Suprapubic skin (tissue), 4 donors: ENCODE results near the gene AHI1. TPM values are rescaled to one million over a fixed set of nuclear protein-coding genes. Genes with fewer than 3 reads are reported as not detected.
"Not testable (repeated sequence)": the region's sequence is repeated elsewhere in the genome, so short reads cannot be mapped to it uniquely, and the experiment has no call there.

Source experiments
- DNase-seq, 2 donors: peaks; one replicate each; pipeline ENCODE4 v3.0.0-alpha.2; 2019; ENCODE audit warnings: low spot score in 2 of 2
- H3K27ac ChIP-seq: fragments of 200-600 bp; sonication (generic); one replicate; pipeline ENCODE4 v1.5.1; 2019
- H3K27me3 ChIP-seq: fragments of 200-600 bp; sonication (generic); one replicate; pipeline ENCODE4 v1.5.1; 2019
- H3K36me3 ChIP-seq: fragments of 200-600 bp; sonication (generic); one replicate; pipeline ENCODE4 v1.5.1; 2019
- H3K4me1 ChIP-seq: fragments of 200-600 bp; sonication (generic); one replicate; pipeline ENCODE4 v1.5.1; 2019
- H3K4me3 ChIP-seq: fragments of 200-600 bp; sonication (generic); one replicate; pipeline ENCODE4 v1.5.1; 2019; ENCODE audit warnings: mild to moderate bottlenecking
- H3K9me3 ChIP-seq: fragments of 200-600 bp; sonication (generic); one replicate; pipeline ENCODE4 v1.5.1; 2019
- EP300 ChIP-seq: sonication (generic); formaldehyde crosslinking; IDR thresholded peaks from one replicate; pipeline ENCODE4 v1.6.1; 2017; ENCODE audit warnings: antibody characterized with exemption
- POLR2A ChIP-seq, 2 donors: fragments of 450-650 bp; IDR thresholded peaks; one replicate each; pipeline ENCODE4 v1.6.1; 2017; ENCODE audit warnings: antibody characterized with exemption in 2 of 2, mild to moderate bottlenecking in 2 of 2, moderate library complexity in 2 of 2
- POLR2AphosphoS5 ChIP-seq, 3 donors: sonication (generic); formaldehyde crosslinking; IDR thresholded peaks; one replicate each; pipeline ENCODE4 v1.6.1; 2017; ENCODE audit warnings: antibody characterized with exemption in 3 of 3
- WGBS: methylation state at CpG from one replicate; pipeline ENCODE4 v1.1.5; 2018; 5-methylcytosine and 5-hydroxymethylcytosine counted together
- total RNA-seq, 4 donors: library from RNA; depleted of rRNA; stranded (reverse); fragments of >200 nt; gene quantifications; one replicate each; pipeline ENCODE4 v1.1.0, GENCODE V29; 2016
- TF ChIP-seq, protein P1 (sequence below), 2 donors: fragments of 200-600 bp in 1 of 2; fragments of 450-650 bp in 1 of 2; sonication (generic) in 1 of 2; IDR thresholded peaks; one replicate each; pipeline ENCODE4 v1.5.1; 2016 to 2019; ENCODE audit warnings: antibody characterized with exemption in 2 of 2, mild to moderate bottlenecking in 1 of 2, moderate library complexity in 1 of 2

The AHI1 gene
- total RNA-seq, 4 donors from 2014 or later, result 12.1 to 53.6 (median 19.2) TPM

GRCh38 chr6:135251498-135252441 is 245.8 kb downstream of the AHI1 start:
- DNase-seq, result no peak
- TF ChIP-seq POLR2AphosphoS5 (IDR thresholded peaks at IDR 0.05), result no peak
- TF ChIP-seq EP300, result no peak
- TF ChIP-seq POLR2A (IDR thresholded peaks at IDR 0.05), result no peak
- TF ChIP-seq, protein P1, sequence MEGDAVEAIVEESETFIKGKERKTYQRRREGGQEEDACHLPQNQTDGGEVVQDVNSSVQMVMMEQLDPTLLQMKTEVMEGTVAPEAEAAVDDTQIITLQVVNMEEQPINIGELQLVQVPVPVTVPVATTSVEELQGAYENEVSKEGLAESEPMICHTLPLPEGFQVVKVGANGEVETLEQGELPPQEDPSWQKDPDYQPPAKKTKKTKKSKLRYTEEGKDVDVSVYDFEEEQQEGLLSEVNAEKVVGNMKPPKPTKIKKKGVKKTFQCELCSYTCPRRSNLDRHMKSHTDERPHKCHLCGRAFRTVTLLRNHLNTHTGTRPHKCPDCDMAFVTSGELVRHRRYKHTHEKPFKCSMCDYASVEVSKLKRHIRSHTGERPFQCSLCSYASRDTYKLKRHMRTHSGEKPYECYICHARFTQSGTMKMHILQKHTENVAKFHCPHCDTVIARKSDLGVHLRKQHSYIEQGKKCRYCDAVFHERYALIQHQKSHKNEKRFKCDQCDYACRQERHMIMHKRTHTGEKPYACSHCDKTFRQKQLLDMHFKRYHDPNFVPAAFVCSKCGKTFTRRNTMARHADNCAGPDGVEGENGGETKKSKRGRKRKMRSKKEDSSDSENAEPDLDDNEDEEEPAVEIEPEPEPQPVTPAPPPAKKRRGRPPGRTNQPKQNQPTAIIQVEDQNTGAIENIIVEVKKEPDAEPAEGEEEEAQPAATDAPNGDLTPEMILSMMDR (IDR thresholded peaks at IDR 0.05), result no peak
- no peaks in the 10 kb centered on the region for H3K27me3 ChIP-seq
- H3K36me3 ChIP-seq, result no peaks in the 10 kb centered on the region
- no peak overlapping the region for H3K4me3 ChIP-seq
- H3K4me1 ChIP-seq, result no peaks in the 10 kb centered on the region
- 74% methylated on average over 13 of the region's 13 CpGs for WGBS
- H3K27ac ChIP-seq, result no peak overlapping the region
- no peaks in the 10 kb centered on the region for H3K9me3 ChIP-seq

GRCh38 chr6:135250751-135251497 is 246.6 kb downstream of the AHI1 start:
- Histone ChIP-seq H3K4me3 (no peak overlapping the region), H3K36me3 (no peaks in the 10 kb centered on the region), H3K27me3 (no peaks in the 10 kb centered on the region), H3K4me1 (no peaks in the 10 kb centered on the region), H3K27ac (no peak overlapping the region), H3K9me3 (no peaks in the 10 kb centered on the region)
- TF ChIP-seq POLR2A (IDR thresholded peaks at IDR 0.05) (no peak), POLR2AphosphoS5 (IDR thresholded peaks at IDR 0.05) (no peak), EP300 (no peak)
- TF ChIP-seq, protein P1 (IDR thresholded peaks at IDR 0.05), result no peak
- no peak for DNase-seq
- WGBS, result 86% methylated on average over 9 of the region's 9 CpGs

GRCh38 chr6:135250234-135250633 is 247.3 kb downstream of the AHI1 start:
- no peaks in the 10 kb centered on the region for H3K9me3 ChIP-seq
- 83% methylated on average over 9 of the region's 9 CpGs for whole genome bisulfite sequencing

DNA sequence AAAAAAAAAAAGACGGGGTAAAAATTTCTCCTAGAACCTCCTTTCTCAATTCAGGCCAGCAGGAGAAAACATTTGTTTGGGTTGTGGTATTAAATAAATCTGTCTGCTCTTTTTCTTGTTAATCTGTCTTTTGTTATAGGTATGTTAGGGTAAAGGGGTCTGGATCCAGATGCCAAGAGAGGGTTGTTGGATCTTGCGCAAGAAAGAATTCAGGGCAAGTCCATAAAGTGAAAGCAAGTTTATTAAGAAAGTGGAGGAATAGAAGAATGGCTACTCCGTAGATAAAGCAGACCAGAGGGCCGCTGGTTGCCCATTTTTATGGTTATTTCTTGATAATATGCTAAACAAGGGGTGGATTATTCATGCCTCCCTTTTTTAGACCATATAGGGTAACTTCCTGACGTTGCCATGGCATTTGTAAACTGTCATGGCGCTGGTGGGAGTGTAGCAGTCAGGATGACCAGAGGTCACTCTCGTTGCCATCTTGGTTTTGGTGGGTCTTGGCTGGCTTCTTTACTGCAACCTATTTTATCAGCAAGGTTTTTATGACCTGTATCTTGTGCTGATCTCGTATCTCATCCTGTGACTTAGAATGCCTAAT is 251.0 kb downstream of the AHI1 start:
- H3K27me3 ChIP-seq, H3K4me1 ChIP-seq, H3K27ac ChIP-seq, H3K36me3 ChIP-seq, H3K9me3 ChIP-seq, DNase-seq, H3K4me3 ChIP-seq: not testable (repeated sequence)
- WGBS, result 90% methylated on average over 8 of the region's 8 CpGs

More at GRCh38 chr6:135250234-135250633, 247.3 kb downstream of the AHI1 start:
- no peaks in the 10 kb centered on the region for H3K27me3 ChIP-seq
- DNase-seq, result no peak
- H3K4me1 ChIP-seq, result no peaks in the 10 kb centered on the region
- H3K36me3 ChIP-seq, result no peaks in the 10 kb centered on the region
- no peak overlapping the region for H3K27ac ChIP-seq
- no peak overlapping the region for H3K4me3 ChIP-seq
- TF ChIP-seq EP300, result no peak
- TF ChIP-seq POLR2AphosphoS5 (IDR thresholded peaks at IDR 0.05), result no peak
- no peak for TF ChIP-seq POLR2A (IDR thresholded peaks at IDR 0.05)
- TF ChIP-seq, protein P1 (IDR thresholded peaks at IDR 0.05), result no peak

- no peak overlapping the region for H3K27ac ChIP-seq
- H3K27me3 ChIP-seq, result no peaks in the 10 kb centered on the region
- no peak overlapping the region for H3K4me3 ChIP-seq
- no peaks in the 10 kb centered on the region for H3K4me1 ChIP-seq
- TF ChIP-seq, protein P1 (IDR thresholded peaks at IDR 0.05), result no peak
- no peak for TF ChIP-seq POLR2AphosphoS5 (IDR thresholded peaks at IDR 0.05)
- TF ChIP-seq POLR2A (IDR thresholded peaks at IDR 0.05), result no peak
- no peak for TF ChIP-seq EP300
- no peaks in the 10 kb centered on the region for H3K36me3 ChIP-seq
- WGBS, result 92% methylated on average over 6 of the region's 6 CpGs
- DNase-seq, result no peak
- H3K9me3 ChIP-seq, result no peaks in the 10 kb centered on the region
Observed at GRCh38 chr6:135244805-135245204, 252.7 kb downstream of the AHI1 start.
